ENCODE results near the gene CAPN12.

The CAPN12 gene

DNA sequence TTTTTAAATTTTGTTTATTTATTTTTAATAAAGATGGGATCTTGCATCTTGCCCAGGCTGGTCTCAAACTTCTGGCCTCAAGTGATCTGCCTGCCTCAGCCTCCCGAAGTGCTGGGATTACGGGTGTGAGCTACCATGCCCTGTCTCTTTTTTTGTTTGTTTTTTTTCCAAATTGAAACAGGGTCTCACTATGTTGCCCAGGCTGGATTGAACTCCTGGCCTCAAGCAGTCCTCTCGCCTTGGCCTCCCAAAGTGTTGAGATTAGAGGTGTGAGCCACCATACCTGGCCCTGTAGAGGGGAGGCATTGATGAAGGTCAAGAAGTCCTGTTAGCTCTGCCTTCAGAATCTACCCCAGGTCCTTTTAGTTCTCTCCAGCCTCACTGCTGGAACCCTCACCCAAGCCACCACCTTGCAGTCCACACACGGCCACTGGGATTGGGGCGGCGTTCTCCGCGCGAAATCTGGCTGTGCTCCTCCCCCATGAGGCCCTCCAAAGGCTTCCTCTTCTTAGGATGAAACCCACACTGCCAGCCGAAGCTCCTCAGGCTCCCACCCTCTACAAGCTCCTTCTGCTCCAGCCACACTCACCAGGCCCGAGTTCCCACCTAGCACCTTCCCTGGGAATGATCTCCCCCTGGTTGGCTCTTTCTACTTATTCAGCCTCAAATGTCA is 61.9 kb downstream of the CAPN12 start:
- no peak overlapping the region for H3K4me3 ChIP-seq (replicated peaks; ENCODE audit: insufficient read depth, low read length)
- no peak for TF ChIP-seq POLR2AphosphoS5 (IDR thresholded peaks at IDR 0.05; ENCODE audit: low read depth)
- peak; percentile 10; the same call in 1 of the 2 replicates for TF ChIP-seq SPI1 (IDR thresholded peaks at IDR 0.05; ENCODE audit: borderline replicate concordance, low read depth)
- DNase-seq (ENCODE audit: low read depth in 1 of 2, low spot score in 1 of 2) = peak in 1 of 2 experiments; percentile 33
- no peaks in the 10 kb centered on the region for H3K27me3 ChIP-seq (ENCODE audit: insufficient read depth, poor library complexity, severe bottlenecking)
- H3K27ac ChIP-seq (replicated peaks) = no peak overlapping the region; the same call in 1 of the 2 replicates

Measured in HL-60 (cell line).